Osteoblast (primary cell): ENCODE results near the gene LCN9. TPM values are rescaled to one million over a fixed set of nuclear protein-coding genes. Genes with fewer than 3 reads are reported as not detected.

Source experiments
- DNase-seq: peaks from one replicate; pipeline ENCODE4 v3.0.0; 2011; ENCODE audit warnings: low spot score, mixed read lengths; ENCODE audit not compliant: insufficient read length; ENCODE audit errors: missing footprints
- H2AFZ ChIP-seq: 2 replicates; pipeline ENCODE4 v1.6.0; 2011; ENCODE audit warnings: mild to moderate bottlenecking, low read length
- H3K27ac ChIP-seq: 2 replicates; pipeline ENCODE4 v1.5.1; 2011; ENCODE audit warnings: mild to moderate bottlenecking, low read depth, low read length, moderate library complexity
- H3K27me3 ChIP-seq: 2 replicates; pipeline ENCODE4 v1.6.0; 2012; ENCODE audit warnings: mild to moderate bottlenecking, control low read depth, inconsistent platforms, low read length, moderate library complexity; ENCODE audit not compliant: insufficient read depth
- H3K36me3 ChIP-seq: 2 replicates; pipeline ENCODE4 v1.5.1; 2011; ENCODE audit warnings: mild to moderate bottlenecking, low read length, control low read depth, moderate library complexity; ENCODE audit not compliant: insufficient read depth
- H3K4me1 ChIP-seq: 2 replicates; pipeline ENCODE4 v1.5.1; 2011; ENCODE audit warnings: mild to moderate bottlenecking, low read length, control low read depth, moderate library complexity; ENCODE audit not compliant: insufficient read depth
- H3K4me2 ChIP-seq: 2 replicates; pipeline ENCODE4 v1.6.0; 2011; ENCODE audit warnings: mild to moderate bottlenecking, low read length; ENCODE audit not compliant: insufficient read depth
- H3K4me3 ChIP-seq: fragments of 200-600 bp; sonication (generic); 3 replicates; pipeline ENCODE4 v1.5.1; 2012; ENCODE audit warnings: mild to moderate bottlenecking, low read length, inconsistent platforms; ENCODE audit not compliant: insufficient read depth
- H3K79me2 ChIP-seq: 2 replicates; pipeline ENCODE4 v1.6.0; 2012; ENCODE audit warnings: mild to moderate bottlenecking, low read length, control low read depth, inconsistent platforms; ENCODE audit not compliant: insufficient read depth
- H3K9me3 ChIP-seq: 2 replicates; pipeline ENCODE4 v1.5.1; 2011; ENCODE audit warnings: low read depth, low read length, control low read depth
- H4K20me1 ChIP-seq: 2 replicates; pipeline ENCODE4 v1.6.0; 2012; ENCODE audit warnings: mild to moderate bottlenecking, low read length, control low read depth; ENCODE audit not compliant: insufficient read depth
- total RNA-seq: library from RNA; depleted of rRNA; stranded (reverse); fragments of >200 nt; gene quantifications from 2 replicates; pipeline ENCODE4 v1.2.3, GENCODE V29; 2012
- TF ChIP-seq, protein P1 (sequence below): IDR thresholded peaks from 2 replicates; pipeline ENCODE4 v1.5.1; 2011; ENCODE audit warnings: mild to moderate bottlenecking, low read depth, low read length, moderate library complexity; ENCODE audit errors: extremely low read depth

Gene LCN9
- total RNA-seq, 1 donor: not detected

DNA sequence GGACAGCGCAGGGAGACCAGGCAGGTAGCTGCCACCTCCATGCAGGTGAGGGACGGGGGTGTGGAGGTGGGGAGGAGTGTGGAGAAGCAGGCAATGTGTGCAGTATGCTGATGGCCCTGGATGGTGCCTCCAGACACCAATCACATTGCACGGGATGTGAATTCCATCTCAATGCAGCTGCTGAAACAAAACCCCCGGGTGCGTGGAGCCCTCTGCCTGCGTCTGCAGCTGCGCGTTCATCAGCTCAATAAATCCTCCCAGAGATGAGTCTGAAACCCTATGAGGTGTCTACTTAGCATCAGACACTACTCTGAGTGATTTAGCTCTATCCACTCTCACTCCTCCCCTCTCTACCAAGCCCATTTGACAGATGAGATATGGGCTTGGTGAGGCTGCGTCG is 25.9 kb downstream of the LCN9 start:
- Histone ChIP-seq H3K36me3 (no peaks in the 10 kb centered on the region), H3K4me2 (no peak overlapping the region), H3K27me3 (no peaks in the 10 kb centered on the region), H3K27ac (no peak overlapping the region), H4K20me1 (peaks cover 2% of the 10 kb centered on the region), H3K4me3 (no peak overlapping the region), H2AFZ (no peak overlapping the region), H3K79me2 (no peaks in the 10 kb centered on the region), H3K9me3 (no peaks in the 10 kb centered on the region), H3K4me1 (no peaks in the 10 kb centered on the region)
- DNase-seq: no peak
- TF ChIP-seq, protein P1, sequence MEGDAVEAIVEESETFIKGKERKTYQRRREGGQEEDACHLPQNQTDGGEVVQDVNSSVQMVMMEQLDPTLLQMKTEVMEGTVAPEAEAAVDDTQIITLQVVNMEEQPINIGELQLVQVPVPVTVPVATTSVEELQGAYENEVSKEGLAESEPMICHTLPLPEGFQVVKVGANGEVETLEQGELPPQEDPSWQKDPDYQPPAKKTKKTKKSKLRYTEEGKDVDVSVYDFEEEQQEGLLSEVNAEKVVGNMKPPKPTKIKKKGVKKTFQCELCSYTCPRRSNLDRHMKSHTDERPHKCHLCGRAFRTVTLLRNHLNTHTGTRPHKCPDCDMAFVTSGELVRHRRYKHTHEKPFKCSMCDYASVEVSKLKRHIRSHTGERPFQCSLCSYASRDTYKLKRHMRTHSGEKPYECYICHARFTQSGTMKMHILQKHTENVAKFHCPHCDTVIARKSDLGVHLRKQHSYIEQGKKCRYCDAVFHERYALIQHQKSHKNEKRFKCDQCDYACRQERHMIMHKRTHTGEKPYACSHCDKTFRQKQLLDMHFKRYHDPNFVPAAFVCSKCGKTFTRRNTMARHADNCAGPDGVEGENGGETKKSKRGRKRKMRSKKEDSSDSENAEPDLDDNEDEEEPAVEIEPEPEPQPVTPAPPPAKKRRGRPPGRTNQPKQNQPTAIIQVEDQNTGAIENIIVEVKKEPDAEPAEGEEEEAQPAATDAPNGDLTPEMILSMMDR: no peak

DNA sequence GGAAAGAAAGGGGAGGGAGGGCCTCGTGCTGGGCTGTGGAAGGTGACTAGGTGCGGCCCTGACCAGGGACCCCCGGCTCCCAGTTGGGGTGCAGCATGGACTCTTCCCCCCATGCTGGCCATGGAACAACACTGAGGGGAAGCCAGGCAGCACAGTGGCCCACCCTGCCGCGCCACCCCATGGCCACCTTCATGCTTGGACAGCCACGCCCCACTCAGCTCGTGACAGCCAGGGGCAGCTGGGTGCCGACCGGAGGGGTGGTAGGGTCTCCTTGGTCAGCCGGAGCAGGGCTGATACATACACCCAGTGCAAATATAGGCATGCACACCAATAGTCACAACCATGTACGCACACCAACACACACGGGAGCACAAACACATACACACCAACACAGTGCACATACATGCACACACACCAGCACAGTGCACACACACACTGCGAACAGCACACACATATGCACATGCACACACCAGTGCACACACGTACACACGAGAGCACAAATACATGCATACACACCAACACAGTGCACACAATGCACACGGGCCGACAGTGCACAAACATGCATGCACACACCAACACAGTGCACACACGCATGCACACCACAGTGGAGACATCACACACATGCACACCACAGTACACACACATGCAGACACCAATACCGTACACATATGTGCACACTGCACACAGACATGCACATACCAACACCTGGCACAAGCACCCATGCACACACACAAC is 27.9 kb downstream of the LCN9 start:
- no peak overlapping the region for H3K4me2 ChIP-seq
- no peaks in the 10 kb centered on the region for H3K9me3 ChIP-seq
- H3K36me3 ChIP-seq: no peaks in the 10 kb centered on the region
- no peak overlapping the region for H3K27ac ChIP-seq
- H4K20me1 ChIP-seq: peaks cover 2% of the 10 kb centered on the region
- no peaks in the 10 kb centered on the region for H3K79me2 ChIP-seq
- H3K27me3 ChIP-seq: no peaks in the 10 kb centered on the region
- TF ChIP-seq, protein P1: no peak
- H3K4me3 ChIP-seq: no peak overlapping the region
- DNase-seq: no peak
- H2AFZ ChIP-seq: no peak overlapping the region
- no peaks in the 10 kb centered on the region for H3K4me1 ChIP-seq

DNA sequence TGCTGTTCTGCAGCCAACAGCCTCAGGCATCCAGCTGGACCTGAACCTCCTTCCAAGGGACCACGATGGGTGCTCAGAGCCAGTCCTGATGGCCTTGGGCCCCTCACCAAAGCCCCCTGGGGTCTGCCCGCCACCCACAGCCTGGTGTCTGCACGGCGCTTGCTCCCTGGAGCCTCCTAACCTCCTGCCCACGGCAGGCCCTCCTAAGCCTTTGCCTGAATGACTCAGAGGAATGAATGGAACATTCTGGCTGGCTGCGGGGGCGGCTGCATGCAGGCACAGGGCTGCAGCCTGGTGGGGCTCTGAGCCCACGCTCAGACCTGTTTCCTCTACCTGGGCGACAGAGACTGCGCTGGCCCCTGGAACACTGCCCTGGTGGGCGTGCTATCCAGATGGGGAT is 29.3 kb downstream of the LCN9 start:
- H3K79me2 ChIP-seq: no peaks in the 10 kb centered on the region
- H2AFZ ChIP-seq: no peak overlapping the region
- TF ChIP-seq, protein P1: no peak
- H3K27me3 ChIP-seq: no peaks in the 10 kb centered on the region
- no peaks in the 10 kb centered on the region for H3K36me3 ChIP-seq
- H3K4me1 ChIP-seq: no peaks in the 10 kb centered on the region
- DNase-seq: peak; percentile 98
- H3K9me3 ChIP-seq: no peaks in the 10 kb centered on the region
- no peaks in the 10 kb centered on the region for H4K20me1 ChIP-seq
- no peak overlapping the region for H3K27ac ChIP-seq
- H3K4me2 ChIP-seq: no peak overlapping the region
- no peak overlapping the region for H3K4me3 ChIP-seq

DNA sequence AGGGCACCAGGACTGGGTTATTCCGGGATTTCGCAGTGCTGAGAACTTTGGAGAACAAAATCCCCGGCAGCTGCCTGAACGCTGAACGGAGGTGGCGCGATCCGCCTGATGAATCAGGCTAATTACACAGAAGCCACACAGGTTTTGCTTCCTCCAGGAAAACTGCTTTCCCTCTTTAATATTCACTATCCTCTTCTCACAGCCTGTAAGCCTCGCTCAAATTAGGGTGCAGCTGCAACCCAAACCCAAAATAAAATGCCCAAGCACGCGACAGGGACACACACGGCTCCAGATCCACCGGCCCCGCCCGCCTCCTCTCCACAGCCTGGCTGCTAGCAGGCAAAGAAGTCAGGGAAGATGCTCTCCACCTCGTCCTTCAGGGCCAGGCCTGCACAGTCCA is 30.2 kb downstream of the LCN9 start:
- Histone ChIP-seq H3K4me1 (no peaks in the 10 kb centered on the region), H3K27me3 (no peaks in the 10 kb centered on the region), H3K27ac (no peak overlapping the region), H3K4me3 (no peak overlapping the region), H3K9me3 (no peaks in the 10 kb centered on the region), H3K79me2 (no peaks in the 10 kb centered on the region), H4K20me1 (no peaks in the 10 kb centered on the region), H2AFZ (no peak overlapping the region), H3K36me3 (no peaks in the 10 kb centered on the region), H3K4me2 (no peak overlapping the region)
- DNase-seq: no peak
- TF ChIP-seq, protein P1: no peak
